WTC11 (cell line): Measurements from ENCODE around the gene DMRTA1.

Experiments
- CTCF ChIP-seq: fragments of 200-600 bp; IDR thresholded peaks from 2 replicates; pipeline ENCODE4 v1.8.0; 2022; ENCODE audit warnings: antibody characterized with exemption
- NFYB ChIP-seq: sonication (generic); formaldehyde crosslinking; conservative IDR thresholded peaks from 2 replicates; pipeline ENCODE4 v1.8.0; 2022; ENCODE audit warnings: low read depth, missing genetic modification reagents
- ZNF121 ChIP-seq: sonication (generic); formaldehyde crosslinking; IDR thresholded peaks from 2 replicates; pipeline ENCODE4 v1.8.0; 2023; ENCODE audit warnings: missing genetic modification reagents

- TF ChIP-seq NFYB (no peak), CTCF (no peak), ZNF121 (no peak)
Measured at GRCh38 chr9:22425551-22425950, 21.1 kb upstream of the DMRTA1 start.
